ENCODE data around the gene SUCLG2.

DNA sequence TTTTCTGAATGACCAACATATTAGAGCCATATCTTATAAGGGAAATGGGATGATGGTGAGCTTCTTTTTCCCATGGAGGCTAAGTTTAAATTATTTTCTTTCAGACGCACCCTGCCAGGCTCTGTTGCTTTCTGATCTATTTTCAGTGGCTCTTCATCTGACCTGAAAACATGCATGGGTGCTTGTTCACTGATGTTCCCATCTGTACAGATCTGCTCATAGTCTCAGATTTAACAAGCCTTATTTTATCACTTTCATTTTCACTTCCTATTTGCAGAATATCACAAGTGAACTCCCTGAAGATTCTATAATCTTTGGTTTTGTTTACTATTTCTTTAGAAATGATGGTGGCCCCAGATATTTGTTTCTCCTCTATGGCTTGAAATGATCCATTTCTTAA, 31.1 kb upstream of the SUCLG2 start:
- TF ChIP-seq, protein P1, sequence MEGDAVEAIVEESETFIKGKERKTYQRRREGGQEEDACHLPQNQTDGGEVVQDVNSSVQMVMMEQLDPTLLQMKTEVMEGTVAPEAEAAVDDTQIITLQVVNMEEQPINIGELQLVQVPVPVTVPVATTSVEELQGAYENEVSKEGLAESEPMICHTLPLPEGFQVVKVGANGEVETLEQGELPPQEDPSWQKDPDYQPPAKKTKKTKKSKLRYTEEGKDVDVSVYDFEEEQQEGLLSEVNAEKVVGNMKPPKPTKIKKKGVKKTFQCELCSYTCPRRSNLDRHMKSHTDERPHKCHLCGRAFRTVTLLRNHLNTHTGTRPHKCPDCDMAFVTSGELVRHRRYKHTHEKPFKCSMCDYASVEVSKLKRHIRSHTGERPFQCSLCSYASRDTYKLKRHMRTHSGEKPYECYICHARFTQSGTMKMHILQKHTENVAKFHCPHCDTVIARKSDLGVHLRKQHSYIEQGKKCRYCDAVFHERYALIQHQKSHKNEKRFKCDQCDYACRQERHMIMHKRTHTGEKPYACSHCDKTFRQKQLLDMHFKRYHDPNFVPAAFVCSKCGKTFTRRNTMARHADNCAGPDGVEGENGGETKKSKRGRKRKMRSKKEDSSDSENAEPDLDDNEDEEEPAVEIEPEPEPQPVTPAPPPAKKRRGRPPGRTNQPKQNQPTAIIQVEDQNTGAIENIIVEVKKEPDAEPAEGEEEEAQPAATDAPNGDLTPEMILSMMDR (conservative IDR thresholded peaks at IDR 0.05) = no peak
- no peak for TF ChIP-seq ZFX (IDR thresholded peaks at IDR 0.05)

Measured in C4-2B (cell line).